H1 (cell line): ENCODE results near the gene PCDHGA11. TPM values are rescaled to one million over a fixed set of nuclear protein-coding genes. Genes with fewer than 3 reads are reported as not detected.

ENCODE experiments used
- CTCF ChIA-PET: fragments of 300-600 bp; sonication (Branson Sonifier 250); formaldehyde crosslinking; loops from one replicate; lab custom pipeline; 2021; ENCODE audit not compliant: partially characterized antibody; lab: Charles Lee
- POLR2A ChIA-PET: fragments of 300-600 bp; sonication (Branson Sonifier 250); formaldehyde crosslinking; loops from one replicate; lab custom pipeline; 2021; ENCODE audit warnings: inconsistent platforms; ENCODE audit not compliant: partially characterized antibody; lab: Charles Lee
- DNase-seq, 2 experiments: peaks; one replicate each; pipeline versions ENCODE4 v3.0.0 to v3.0.0-alpha.2; 2010 to 2022; ENCODE audit warnings: low spot score in 2 of 2, low read depth in 1 of 2, mixed read lengths in 1 of 2
- FAIRE-seq: peaks from 2 replicates; lab custom pipeline; 2011; peaks lifted over from hg19 to GRCh38; lab: Jason Lieb, UNC
- H2AFZ ChIP-seq: 2 replicates; pipeline ENCODE4 v1.8.1; 2012; ENCODE audit warnings: low read length, inconsistent platforms
- H2AK5ac ChIP-seq: 2 replicates; pipeline ENCODE4 v1.6.1; 2013; ENCODE audit warnings: low read depth, low read length
- H2BK120ac ChIP-seq: replicated peaks from 2 replicates; pipeline ENCODE3; 2013; ENCODE audit warnings: low read depth, low read length, inconsistent platforms
- H2BK12ac ChIP-seq: 2 replicates; pipeline ENCODE4 v1.6.1; 2013; ENCODE audit warnings: low read depth, low read length
- H2BK15ac ChIP-seq: 2 replicates; pipeline ENCODE4 v1.6.1; 2013; ENCODE audit warnings: low read length
- H2BK20ac ChIP-seq: 2 replicates; pipeline ENCODE4 v1.6.1; 2013; ENCODE audit warnings: low read length
- H2BK5ac ChIP-seq: 2 replicates; pipeline ENCODE4 v1.6.1; 2013; ENCODE audit warnings: low read depth, low read length
- H3K14ac ChIP-seq: 2 replicates; pipeline ENCODE4 v1.6.1; 2013; ENCODE audit warnings: inconsistent platforms; ENCODE audit not compliant: insufficient read length
- H3K18ac ChIP-seq: 2 replicates; pipeline ENCODE4 v1.6.1; 2013; ENCODE audit warnings: low read length; ENCODE audit errors: extremely low read depth
- H3K23ac ChIP-seq: 2 replicates; pipeline ENCODE4 v1.6.1; 2013; ENCODE audit warnings: inconsistent platforms; ENCODE audit not compliant: insufficient read length
- H3K23me2 ChIP-seq: 2 replicates; pipeline ENCODE4 v1.6.1; 2013; ENCODE audit warnings: low read depth, low read length
- H3K27ac ChIP-seq: 2 replicates; pipeline ENCODE4 v1.6.1; 2011; ENCODE audit warnings: low read depth, low read length, inconsistent platforms
- H3K27me3 ChIP-seq, 4 experiments: replicated peaks in 1 of 4; 1 replicate in 1 of 4; 2 replicates in 3 of 4; pipeline versions ENCODE4 v1.6.1 to v1.8.1; 2011 to 2013; ENCODE audit warnings: low read length in 3 of 4, mild to moderate bottlenecking in 3 of 4, inconsistent platforms in 2 of 4, mixed read lengths in 2 of 4, moderate library complexity in 1 of 4; ENCODE audit not compliant: control insufficient read depth in 3 of 4, insufficient read depth in 3 of 4; ENCODE audit errors: extremely low read depth in 1 of 4
- H3K36me3 ChIP-seq, 4 experiments: 2 replicates each; pipeline versions ENCODE4 v1.6.1 to v1.8.1; 2011 to 2013; ENCODE audit warnings: mild to moderate bottlenecking in 4 of 4, low read length in 3 of 4, moderate library complexity in 2 of 4, control low read depth in 1 of 4, inconsistent platforms in 1 of 4; ENCODE audit not compliant: insufficient read depth in 4 of 4, control insufficient read depth in 2 of 4
- H3K4ac ChIP-seq: replicated peaks from 2 replicates; pipeline ENCODE3; 2013; ENCODE audit warnings: low read length, low read depth, mixed read lengths, inconsistent platforms; ENCODE audit not compliant: insufficient read length
- H3K4me1 ChIP-seq, 4 experiments: replicated peaks in 1 of 4; 1 replicate in 1 of 4; 2 replicates in 3 of 4; pipeline versions ENCODE4 v1.6.1 to v1.8.1; 2011 to 2013; ENCODE audit warnings: low read length in 3 of 4, inconsistent platforms in 2 of 4, mixed read lengths in 1 of 4; ENCODE audit not compliant: insufficient read depth in 4 of 4, control insufficient read depth in 3 of 4
- H3K4me2 ChIP-seq, 2 experiments: 2 replicates each; pipeline versions ENCODE4 v1.6.1 to v1.8.1; 2011 to 2013; ENCODE audit warnings: low read depth in 2 of 2, low read length in 2 of 2, control low read depth in 1 of 2, inconsistent platforms in 1 of 2, mild to moderate bottlenecking in 1 of 2; ENCODE audit not compliant: insufficient read depth in 1 of 2
- H3K4me3 ChIP-seq, 4 experiments: fragments of 200-600, 300-600 bp in 1 of 4; sonication (generic), shearing (Covaris generic), sonication (Bioruptor Twin) in 1 of 4; 2 replicates each; pipeline versions ENCODE4 v1.5.1 to v1.8.1; 2011 to 2016; ENCODE audit warnings: low read length in 4 of 4, low read depth in 3 of 4, control low read depth in 2 of 4, inconsistent platforms in 2 of 4, mild to moderate bottlenecking in 2 of 4, mixed read lengths in 1 of 4, moderate library complexity in 1 of 4; ENCODE audit not compliant: insufficient read depth in 2 of 4; ENCODE audit errors: extremely low read depth in 1 of 4
- H3K56ac ChIP-seq: replicated peaks from 2 replicates; pipeline ENCODE3; 2013; ENCODE audit warnings: low read depth, mild to moderate bottlenecking, mixed read lengths, low read length, inconsistent platforms; ENCODE audit not compliant: insufficient read length
- H3K79me1 ChIP-seq: 2 replicates; pipeline ENCODE4 v1.6.1; 2013; ENCODE audit warnings: low read depth, low read length, control low read depth
- H3K79me2 ChIP-seq, 2 experiments: 2 replicates each; pipeline versions ENCODE4 v1.6.1 to v1.8.1; 2012 to 2013; ENCODE audit warnings: low read length in 2 of 2, mild to moderate bottlenecking in 2 of 2, inconsistent platforms in 1 of 2; ENCODE audit not compliant: insufficient read depth in 2 of 2, control insufficient read depth in 1 of 2
- H3K9ac ChIP-seq, 4 experiments: replicated peaks in 1 of 4; 1 replicate in 1 of 4; 2 replicates in 3 of 4; pipeline versions ENCODE4 v1.6.1 to v1.8.1; 2011 to 2013; ENCODE audit warnings: low read depth in 3 of 4, low read length in 3 of 4, control low read depth in 2 of 4, mild to moderate bottlenecking in 2 of 4, moderate library complexity in 2 of 4, inconsistent platforms in 1 of 4; ENCODE audit errors: extremely low read depth in 1 of 4
- H3K9me3 ChIP-seq, 2 experiments: 2 replicates each; pipeline versions ENCODE4 v1.6.1 to v1.8.1; 2012 to 2013; ENCODE audit warnings: mild to moderate bottlenecking in 2 of 2, moderate library complexity in 2 of 2, control low read depth in 1 of 2, inconsistent platforms in 1 of 2, low read depth in 1 of 2, low read length in 1 of 2, mixed read lengths in 1 of 2; ENCODE audit not compliant: insufficient read depth in 2 of 2
- H4K20me1 ChIP-seq, 2 experiments: replicated peaks in 1 of 2; 2 replicates each; pipeline versions ENCODE3 to v1.8.1; 2011 to 2013; ENCODE audit warnings: inconsistent platforms in 2 of 2, low read length in 2 of 2, mild to moderate bottlenecking in 1 of 2; ENCODE audit not compliant: insufficient read depth in 2 of 2, control insufficient read depth in 1 of 2
- H4K5ac ChIP-seq: 2 replicates; pipeline ENCODE4 v1.6.1; 2013; ENCODE audit warnings: low read length, low read depth, mixed read lengths, inconsistent platforms; ENCODE audit not compliant: insufficient read length
- H4K8ac ChIP-seq: 2 replicates; pipeline ENCODE4 v1.8.0; 2013; ENCODE audit warnings: mild to moderate bottlenecking, moderate library complexity, low read length, inconsistent platforms; ENCODE audit not compliant: insufficient read depth; ENCODE audit errors: extremely low read depth
- H4K91ac ChIP-seq: replicated peaks from 2 replicates; pipeline ENCODE3; 2013; ENCODE audit warnings: low read length, mixed read lengths, inconsistent platforms; ENCODE audit not compliant: insufficient read length
- FOSL1 ChIP-seq: IDR thresholded peaks from 2 replicates; pipeline ENCODE4 v1.6.1; 2011; ENCODE audit warnings: mild to moderate bottlenecking, low read depth, low read length, moderate library complexity; ENCODE audit not compliant: insufficient read depth
- JUN ChIP-seq: IDR thresholded peaks from 2 replicates; pipeline ENCODE4 v1.6.1; 2011; ENCODE audit warnings: low read depth, mild to moderate bottlenecking, improper control_type of control experiment, low read length
- WGBS, 2 experiments: shearing (Covaris generic) in 1 of 2; methylation state at CpG; one replicate each; pipeline versions ENCODE4 v1.1.6 to v1.1.7; 2013 to 2015; ENCODE audit warnings: low lambda C conversion rate in 2 of 2, mixed read lengths in 2 of 2, inconsistent platforms in 1 of 2, low coverage in 1 of 2, missing lambda C conversion rate in 1 of 2; ENCODE audit not compliant: insufficient replicate concordance in 2 of 2, insufficient coverage in 1 of 2, insufficient read length in 1 of 2; ENCODE audit errors: extremely low coverage in 1 of 2, missing lambda C conversion rate in 1 of 2; 5-methylcytosine and 5-hydroxymethylcytosine counted together
- polyA plus RNA-seq, 7 experiments: library from polyadenylated mRNA; depleted of rRNA in 3 of 7; stranded (reverse) in 5 of 7; unstranded in 2 of 7; fragments of >200 nt in 5 of 7; fragments of 200-250 nt in 2 of 7; gene quantifications; 1 replicate in 5 of 7; 2 replicates in 1 of 7; 4 replicates in 1 of 7; pipeline versions ENCODE4 v1.2.1 to v1.2.3, GENCODE V29; 2011 to 2013; ENCODE audit warnings: missing spikeins in 2 of 7, mixed read lengths in 2 of 7
- total RNA-seq: library from RNA; stranded (reverse); fragmentation: NEBNext Ultra II Directional; extraction: Animal tissue kit (Norgen Biotek cat#: 25700); gene quantifications from 2 replicates; pipeline ENCODE4 v1.2.1, GENCODE V29; 2021

PCDHGA11 gene
- total and polyA plus RNA-seq, 2 of the 8 experiments (the other 6 are each of a cell fraction or from before 2014, with no cell fraction given) = 2.2 to 8.2 TPM

DNA sequence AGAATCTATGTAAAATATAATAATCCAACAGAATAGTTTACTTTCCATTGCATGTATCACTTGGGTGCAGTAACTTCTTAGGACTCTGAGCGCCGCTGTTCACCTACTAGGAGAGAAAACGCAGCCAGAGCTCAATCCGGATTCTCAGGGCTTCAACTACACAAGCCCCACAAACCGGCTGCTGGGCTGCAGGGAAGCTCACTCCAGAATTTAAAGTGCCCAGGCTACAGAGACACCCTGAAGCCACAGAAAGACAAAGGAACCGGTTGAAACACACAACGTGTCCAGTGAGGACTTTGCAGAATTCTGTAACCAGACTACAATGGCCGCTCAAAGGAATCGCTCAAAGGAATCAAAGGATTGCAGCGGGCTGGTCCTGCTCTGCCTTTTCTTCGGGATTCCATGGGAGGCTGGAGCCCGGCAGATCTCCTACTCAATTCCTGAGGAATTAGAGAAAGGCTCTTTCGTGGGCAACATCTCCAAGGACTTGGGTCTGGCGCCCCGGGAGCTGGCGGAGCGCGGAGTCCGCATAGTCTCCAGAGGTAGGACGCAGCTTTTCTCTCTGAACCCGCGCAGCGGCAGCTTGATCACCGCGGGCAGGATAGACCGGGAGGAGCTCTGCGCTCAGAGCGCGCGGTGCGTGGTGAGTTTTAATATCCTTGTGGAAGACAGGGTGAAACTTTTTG lies 7.9 kb upstream of the PCDHGA11 start, which contains the start of gene PCDHGA10:
PCDHGA10 (plus strand) TSS at position 134 of the 686 bp plus-strand sequence; CDS start at position 323, 189 bp downstream.
- H3K4ac ChIP-seq = no peak within 1 kb of the TSS
- H3K36me3 ChIP-seq = peaks cover 0 to 3% (median 0%) of the 10 kb centered on the region in 4 experiments; a peak in 1 of 8 replicates
- H3K27me3 ChIP-seq = peaks cover 0 to 10% (median 6%) of the 10 kb centered on the region in 4 experiments; a peak in 6 of 7 replicates
- peak; percentile 73 for FAIRE-seq
- H4K91ac ChIP-seq = no peak within 1 kb of the TSS
- H4K20me1 ChIP-seq = peaks cover 0 to 1% of the 10 kb centered on the region in 2 experiments
- H3K79me1 ChIP-seq = no peaks in the 10 kb centered on the region
- H3K9me3 ChIP-seq = peaks cover 2 to 8% of the 10 kb centered on the region in 2 experiments; a peak in 2 of 4 replicates
- 34% methylated on average over 31 of the region's 31 CpGs; no CpG with 5 or more reads in 1 of the 2 experiments for WGBS, 2 experiments
- H2BK120ac ChIP-seq = no peak within 1 kb of the TSS
- ChIA-PET POLR2A (interaction anchor here (0.6 to 2.7 kb wide), 12 partner anchors 59 to 168 kb away, joined by 3 to 9 read pairs (median 4); partner anchors contain the start of gene PCDHB15), CTCF (interaction anchor here (0.5 to 23.3 kb wide), 70 partner anchors 7 to 1614 kb away, joined by 3 to 1236 read pairs (median 6); partner anchors contain the start of genes PCDHB10, PCDHB11, PCDHB13 and PCDHB14)
- H3K4me3 ChIP-seq = peak within 1 kb of the TSS; percentile 66 to 82 (median 78)
- H2BK5ac ChIP-seq = no peak within 1 kb of the TSS
- H2BK15ac ChIP-seq = peak within 1 kb of the TSS; percentile 81; the same call in 1 of the 2 replicates
- H3K23me2 ChIP-seq = peaks cover 2% of the 10 kb centered on the region; the same call in 1 of the 2 replicates
- no peaks in the 10 kb centered on the region for H3K4me1 ChIP-seq
- H3K4me2 ChIP-seq = peak within 1 kb of the TSS; percentile 65 to 80
- DNase-seq = peak in 1 of 2 experiments; percentile 67
- H3K18ac ChIP-seq = no peak within 1 kb of the TSS; the same call in 1 of the 2 replicates
- peak within 1 kb of the TSS; percentile 86; the same call in 1 of the 2 replicates for H2AFZ ChIP-seq
- peak within 1 kb of the TSS; percentile 75; the same call in 1 of the 2 replicates for H2AK5ac ChIP-seq
- H2BK20ac ChIP-seq = no peak within 1 kb of the TSS
- H3K79me2 ChIP-seq = no peaks in the 10 kb centered on the region
- H3K56ac ChIP-seq = no peak within 1 kb of the TSS
- H2BK12ac ChIP-seq = no peak within 1 kb of the TSS
- no peak within 1 kb of the TSS for H3K23ac ChIP-seq
- no peak within 1 kb of the TSS for H3K27ac ChIP-seq
- H3K14ac ChIP-seq = no peak within 1 kb of the TSS
- no peak within 1 kb of the TSS for H4K5ac ChIP-seq
- peak within 1 kb of the TSS in 3 of 4 experiments; percentile 38 to 73 (median 42); a peak in 5 of 7 replicates for H3K9ac ChIP-seq
- H4K8ac ChIP-seq = peak within 1 kb of the TSS; percentile 38; the same call in 1 of the 2 replicates
- TF ChIP-seq JUN (no peak), FOSL1 (no peak)
